ENCODE measurements around the gene LFNG. TPM values are rescaled to one million over a fixed set of nuclear protein-coding genes. Genes with fewer than 3 reads are reported as not detected.
A peak's percentile ranks its signal among the peaks of the same experiment; 100 is the strongest.

Gene LFNG
- total RNA-seq, 1 experiment from 2014 or later, result 38.1 TPM

DNA sequence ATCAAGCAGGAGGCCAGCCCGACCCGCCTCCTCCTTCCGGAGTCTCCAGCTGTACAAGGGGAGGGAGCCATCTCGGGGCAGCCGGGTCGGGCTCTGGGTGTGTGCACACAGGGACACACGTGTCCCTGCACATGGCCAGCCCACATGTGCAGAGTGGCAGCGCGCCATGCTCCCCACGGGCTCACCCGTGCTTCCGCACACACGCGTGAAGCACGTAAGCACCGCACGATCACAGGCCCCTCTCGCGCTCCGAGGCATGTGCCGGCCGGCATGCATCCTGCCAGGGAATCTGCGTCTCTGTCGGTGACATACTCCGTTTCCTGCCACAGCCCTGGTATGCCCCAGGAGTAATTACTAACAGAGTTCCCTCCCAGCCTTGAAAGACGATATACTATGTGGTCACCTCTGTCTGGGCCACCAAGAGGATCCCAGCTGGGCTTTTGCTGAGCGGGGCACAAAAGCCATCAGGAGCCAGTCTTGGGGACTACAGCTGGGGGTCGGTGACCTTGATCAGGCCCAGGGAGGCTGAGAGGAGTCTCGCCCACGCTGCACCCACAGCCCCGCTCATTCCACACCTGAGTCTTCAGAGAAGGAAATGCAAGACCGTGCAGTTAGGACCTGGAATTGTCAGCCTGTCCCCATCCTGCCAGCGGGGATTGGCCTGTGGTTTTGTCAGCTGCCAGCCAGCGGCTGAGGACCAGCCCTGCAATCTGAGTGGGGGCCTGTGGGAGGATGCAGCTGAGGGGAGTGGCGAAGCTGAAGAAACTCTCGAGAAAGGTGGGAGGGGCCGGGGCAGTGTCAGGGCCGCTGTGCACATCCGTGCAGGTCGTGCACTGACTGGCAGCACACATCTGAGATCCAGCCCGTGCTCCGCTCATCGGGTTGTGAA, 11.0 kb upstream of the LFNG start:
- DNase-seq (ENCODE audit: low read depth, low spot score) (no peak), ATAC-seq (peak; percentile 28; the same call in 1 of the 2 replicates)
- in situ Hi-C loops (cut with HindIII; ENCODE audit: low pct_unique_long_range_greater_than_20kb, low sequenced_read_pairs), result no loop called here

DNA sequence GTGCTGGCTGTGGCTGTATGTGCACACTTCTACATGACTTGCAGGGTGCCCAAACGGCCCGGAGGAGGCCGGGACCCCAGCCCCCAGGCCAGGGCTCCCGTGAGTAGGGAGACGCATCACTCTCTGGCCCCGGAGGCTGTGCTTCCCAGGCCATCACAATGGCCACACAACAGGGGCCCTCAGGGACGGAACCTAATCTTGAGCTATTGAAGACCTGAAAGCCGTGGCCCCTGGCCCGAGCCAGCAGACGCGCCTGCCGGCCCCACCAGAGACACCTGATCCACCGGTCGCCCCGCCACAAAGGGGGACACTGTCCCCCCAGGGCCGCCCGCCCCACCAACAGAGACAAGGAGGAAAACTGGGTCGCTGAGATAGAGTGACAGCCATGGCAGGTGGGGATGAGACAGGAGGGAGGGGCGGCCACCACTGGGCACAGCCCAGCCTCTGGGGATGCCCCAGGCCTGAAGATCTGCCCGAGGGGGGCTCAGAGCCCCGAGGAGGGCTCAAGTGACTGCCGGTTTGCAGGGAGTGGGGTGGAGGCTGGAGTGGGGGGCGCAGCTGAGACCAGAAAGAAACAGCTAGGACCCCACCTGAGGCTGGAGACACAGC, 10.2 kb upstream of the LFNG start:
- Histone ChIP-seq H3K27ac (ENCODE audit: low read length) (no peak overlapping the region), H3K27me3 (ENCODE audit: control insufficient read depth, insufficient read depth, low read length) (no peaks in the 10 kb centered on the region), H3K4me1 (ENCODE audit: control insufficient read depth, insufficient read depth, low read length) (peaks cover 34% of the 10 kb centered on the region), H3K9me3 (ENCODE audit: control insufficient read depth, insufficient read depth, low read depth, low read length) (no peaks in the 10 kb centered on the region), H3K4me3 (ENCODE audit: low read depth in 2 of 2, low read length in 2 of 2) (no peak overlapping the region), H3K36me3 (ENCODE audit: control insufficient read depth, insufficient read depth, low read length) (no peaks in the 10 kb centered on the region)
- no peak for TF ChIP-seq TCF7L2 (IDR thresholded peaks at IDR 0.05; ENCODE audit: low read depth, low read length)
- TF ChIP-seq, protein P1, sequence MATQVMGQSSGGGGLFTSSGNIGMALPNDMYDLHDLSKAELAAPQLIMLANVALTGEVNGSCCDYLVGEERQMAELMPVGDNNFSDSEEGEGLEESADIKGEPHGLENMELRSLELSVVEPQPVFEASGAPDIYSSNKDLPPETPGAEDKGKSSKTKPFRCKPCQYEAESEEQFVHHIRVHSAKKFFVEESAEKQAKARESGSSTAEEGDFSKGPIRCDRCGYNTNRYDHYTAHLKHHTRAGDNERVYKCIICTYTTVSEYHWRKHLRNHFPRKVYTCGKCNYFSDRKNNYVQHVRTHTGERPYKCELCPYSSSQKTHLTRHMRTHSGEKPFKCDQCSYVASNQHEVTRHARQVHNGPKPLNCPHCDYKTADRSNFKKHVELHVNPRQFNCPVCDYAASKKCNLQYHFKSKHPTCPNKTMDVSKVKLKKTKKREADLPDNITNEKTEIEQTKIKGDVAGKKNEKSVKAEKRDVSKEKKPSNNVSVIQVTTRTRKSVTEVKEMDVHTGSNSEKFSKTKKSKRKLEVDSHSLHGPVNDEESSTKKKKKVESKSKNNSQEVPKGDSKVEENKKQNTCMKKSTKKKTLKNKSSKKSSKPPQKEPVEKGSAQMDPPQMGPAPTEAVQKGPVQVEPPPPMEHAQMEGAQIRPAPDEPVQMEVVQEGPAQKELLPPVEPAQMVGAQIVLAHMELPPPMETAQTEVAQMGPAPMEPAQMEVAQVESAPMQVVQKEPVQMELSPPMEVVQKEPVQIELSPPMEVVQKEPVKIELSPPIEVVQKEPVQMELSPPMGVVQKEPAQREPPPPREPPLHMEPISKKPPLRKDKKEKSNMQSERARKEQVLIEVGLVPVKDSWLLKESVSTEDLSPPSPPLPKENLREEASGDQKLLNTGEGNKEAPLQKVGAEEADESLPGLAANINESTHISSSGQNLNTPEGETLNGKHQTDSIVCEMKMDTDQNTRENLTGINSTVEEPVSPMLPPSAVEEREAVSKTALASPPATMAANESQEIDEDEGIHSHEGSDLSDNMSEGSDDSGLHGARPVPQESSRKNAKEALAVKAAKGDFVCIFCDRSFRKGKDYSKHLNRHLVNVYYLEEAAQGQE (IDR thresholded peaks at IDR 0.05; ENCODE audit: insufficient read depth in 1 of 2, low read depth in 2 of 2, low read length in 1 of 2), result no peak
- TF ChIP-seq, protein P2, sequence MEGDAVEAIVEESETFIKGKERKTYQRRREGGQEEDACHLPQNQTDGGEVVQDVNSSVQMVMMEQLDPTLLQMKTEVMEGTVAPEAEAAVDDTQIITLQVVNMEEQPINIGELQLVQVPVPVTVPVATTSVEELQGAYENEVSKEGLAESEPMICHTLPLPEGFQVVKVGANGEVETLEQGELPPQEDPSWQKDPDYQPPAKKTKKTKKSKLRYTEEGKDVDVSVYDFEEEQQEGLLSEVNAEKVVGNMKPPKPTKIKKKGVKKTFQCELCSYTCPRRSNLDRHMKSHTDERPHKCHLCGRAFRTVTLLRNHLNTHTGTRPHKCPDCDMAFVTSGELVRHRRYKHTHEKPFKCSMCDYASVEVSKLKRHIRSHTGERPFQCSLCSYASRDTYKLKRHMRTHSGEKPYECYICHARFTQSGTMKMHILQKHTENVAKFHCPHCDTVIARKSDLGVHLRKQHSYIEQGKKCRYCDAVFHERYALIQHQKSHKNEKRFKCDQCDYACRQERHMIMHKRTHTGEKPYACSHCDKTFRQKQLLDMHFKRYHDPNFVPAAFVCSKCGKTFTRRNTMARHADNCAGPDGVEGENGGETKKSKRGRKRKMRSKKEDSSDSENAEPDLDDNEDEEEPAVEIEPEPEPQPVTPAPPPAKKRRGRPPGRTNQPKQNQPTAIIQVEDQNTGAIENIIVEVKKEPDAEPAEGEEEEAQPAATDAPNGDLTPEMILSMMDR (IDR thresholded peaks at IDR 0.05), result no peak
- no peak for TF ChIP-seq POLR2AphosphoS5 (IDR thresholded peaks at IDR 0.05; ENCODE audit: low read depth, low read length)
- intact Hi-C loops (cut with micrococcal nuclease; ENCODE audit: unreplicated experiment) (no loop called here), in situ Hi-C loops (cut with HindIII; ENCODE audit: low pct_unique_long_range_greater_than_20kb, low sequenced_read_pairs) (no loop called here)
- ChIA-PET POLR2A (no interaction called here), CTCF (no interaction called here)
- DNase-seq (ENCODE audit: low read depth, low spot score), result no peak
- BruUV-seq (replicated peaks), result no TSS peak
- ATAC-seq, result no peak

More for the DNA sequence above, 11.0 kb upstream of the LFNG start:
- Histone ChIP-seq H3K9me3 (ENCODE audit: control insufficient read depth, insufficient read depth, low read depth, low read length) (no peaks in the 10 kb centered on the region), H3K27me3 (ENCODE audit: control insufficient read depth, insufficient read depth, low read length) (no peaks in the 10 kb centered on the region), H3K27ac (ENCODE audit: low read length) (no peak overlapping the region), H3K4me1 (ENCODE audit: control insufficient read depth, insufficient read depth, low read length) (peaks cover 34% of the 10 kb centered on the region), H3K36me3 (ENCODE audit: control insufficient read depth, insufficient read depth, low read length) (no peaks in the 10 kb centered on the region), H3K4me3 (ENCODE audit: low read depth in 2 of 2, low read length in 2 of 2) (no peak overlapping the region)
- intact Hi-C loops (cut with micrococcal nuclease; ENCODE audit: unreplicated experiment), result no loop called here
- no TSS peak for BruUV-seq (replicated peaks)
- ChIA-PET CTCF (no interaction called here), POLR2A (no interaction called here)
- TF ChIP-seq, protein P1 (IDR thresholded peaks at IDR 0.05; ENCODE audit: insufficient read depth in 1 of 2, low read depth in 2 of 2, low read length in 1 of 2), result no peak
- no peak for TF ChIP-seq POLR2AphosphoS5 (IDR thresholded peaks at IDR 0.05; ENCODE audit: low read depth, low read length)
- TF ChIP-seq, protein P2 (IDR thresholded peaks at IDR 0.05), result no peak
- no peak for TF ChIP-seq SIN3A (IDR thresholded peaks at IDR 0.05; ENCODE audit: borderline replicate concordance, insufficient read depth, low read depth, low read length)
- TF ChIP-seq TCF7L2 (IDR thresholded peaks at IDR 0.05; ENCODE audit: low read depth, low read length), result no peak
